Measurements from ENCODE around the gene MT3. TPM values are rescaled to one million over a fixed set of nuclear protein-coding genes. Genes with fewer than 3 reads are reported as not detected.
A peak's percentile ranks its signal among the peaks of the same experiment; 100 is the strongest.

Gene MT3
- total and polyA plus RNA-seq, 2 of the 13 experiments (the other 11 are each of a cell fraction or from before 2014, with no cell fraction given) = not detected

- TF ChIP-seq PAXIP1 (CRISPR knock-in tag; conservative IDR thresholded peaks at IDR 0.05) = no peak
- TF ChIP-seq, protein P1, sequence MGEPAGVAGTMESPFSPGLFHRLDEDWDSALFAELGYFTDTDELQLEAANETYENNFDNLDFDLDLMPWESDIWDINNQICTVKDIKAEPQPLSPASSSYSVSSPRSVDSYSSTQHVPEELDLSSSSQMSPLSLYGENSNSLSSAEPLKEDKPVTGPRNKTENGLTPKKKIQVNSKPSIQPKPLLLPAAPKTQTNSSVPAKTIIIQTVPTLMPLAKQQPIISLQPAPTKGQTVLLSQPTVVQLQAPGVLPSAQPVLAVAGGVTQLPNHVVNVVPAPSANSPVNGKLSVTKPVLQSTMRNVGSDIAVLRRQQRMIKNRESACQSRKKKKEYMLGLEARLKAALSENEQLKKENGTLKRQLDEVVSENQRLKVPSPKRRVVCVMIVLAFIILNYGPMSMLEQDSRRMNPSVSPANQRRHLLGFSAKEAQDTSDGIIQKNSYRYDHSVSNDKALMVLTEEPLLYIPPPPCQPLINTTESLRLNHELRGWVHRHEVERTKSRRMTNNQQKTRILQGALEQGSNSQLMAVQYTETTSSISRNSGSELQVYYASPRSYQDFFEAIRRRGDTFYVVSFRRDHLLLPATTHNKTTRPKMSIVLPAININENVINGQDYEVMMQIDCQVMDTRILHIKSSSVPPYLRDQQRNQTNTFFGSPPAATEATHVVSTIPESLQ (CRISPR knock-in tag; conservative IDR thresholded peaks at IDR 0.05) = no peak
- TF ChIP-seq MLLT10 (CRISPR knock-in tag; IDR thresholded peaks at IDR 0.05) = no peak
- TF ChIP-seq REST (IDR thresholded peaks at IDR 0.05; ENCODE audit: borderline replicate concordance in 1 of 2, low read depth in 1 of 2, low read length in 2 of 2) = no peak
- TF ChIP-seq CTCF (CRISPR knock-in tag; IDR thresholded peaks at IDR 0.05) = peak; percentile 92
- TF ChIP-seq ZBTB3 (CRISPR knock-in tag; IDR thresholded peaks at IDR 0.05; ENCODE audit: borderline replicate concordance, low read depth) = no peak
- peak; percentile 56; the same call in 1 of the 2 replicates for TF ChIP-seq HDAC2 (CRISPR knock-in tag; IDR thresholded peaks at IDR 0.05)
These were observed 14.3 kb downstream of the MT3 start (continued) for GRCh38 chr16:56603589-56603988.

Measured in HepG2 (cell line).